Type B pancreatic cell (in vitro differentiated cells): Measurements from ENCODE around the gene CSGALNACT2. TPM values are rescaled to one million over a fixed set of nuclear protein-coding genes. Genes with fewer than 3 reads are reported as not detected.

Experiments used
- DNase-seq: peaks from one replicate; pipeline ENCODE4 v3.0.0; 2021; ENCODE audit warnings: mixed read lengths; ENCODE audit not compliant: unreplicated experiment; ENCODE audit errors: extremely low spot score
- H3K27ac Mint-ChIP-seq: 2 replicates; pipeline ENCODE4 v1.8.0; 2021; ENCODE audit warnings: mild to moderate bottlenecking, mixed read lengths
- H3K27me3 Mint-ChIP-seq: 2 replicates; pipeline ENCODE4 v1.8.0; 2021; ENCODE audit warnings: mixed read lengths
- H3K36me3 Mint-ChIP-seq: 2 replicates; pipeline ENCODE4 v1.8.0; 2021; ENCODE audit warnings: mixed read lengths
- H3K4me1 Mint-ChIP-seq: one replicate; pipeline ENCODE4 v1.8.0; 2021; ENCODE audit warnings: mixed read lengths; ENCODE audit not compliant: unreplicated experiment
- H3K4me3 Mint-ChIP-seq: 2 replicates; pipeline ENCODE4 v1.8.0; 2021; ENCODE audit warnings: mild to moderate bottlenecking, mixed read lengths
- H3K9me3 Mint-ChIP-seq: 2 replicates; pipeline ENCODE4 v1.8.0; 2021; ENCODE audit warnings: mixed read lengths
- total RNA-seq: library from RNA; stranded (reverse); gene quantifications from 2 replicates; pipeline ENCODE4 v1.2.1, GENCODE V29; 2021; ENCODE audit warnings: low replicate concordance
- TF ChIP-seq, protein P1 (sequence below): fragments of 200-600 bp; sonication (generic); conservative IDR thresholded peaks from 2 replicates; pipeline ENCODE4 v1.5.0; 2021; ENCODE audit warnings: antibody characterized with exemption, mild to moderate bottlenecking

Gene CSGALNACT2
- total RNA-seq, 1 donor from 2014 or later: 11.6 TPM

DNA sequence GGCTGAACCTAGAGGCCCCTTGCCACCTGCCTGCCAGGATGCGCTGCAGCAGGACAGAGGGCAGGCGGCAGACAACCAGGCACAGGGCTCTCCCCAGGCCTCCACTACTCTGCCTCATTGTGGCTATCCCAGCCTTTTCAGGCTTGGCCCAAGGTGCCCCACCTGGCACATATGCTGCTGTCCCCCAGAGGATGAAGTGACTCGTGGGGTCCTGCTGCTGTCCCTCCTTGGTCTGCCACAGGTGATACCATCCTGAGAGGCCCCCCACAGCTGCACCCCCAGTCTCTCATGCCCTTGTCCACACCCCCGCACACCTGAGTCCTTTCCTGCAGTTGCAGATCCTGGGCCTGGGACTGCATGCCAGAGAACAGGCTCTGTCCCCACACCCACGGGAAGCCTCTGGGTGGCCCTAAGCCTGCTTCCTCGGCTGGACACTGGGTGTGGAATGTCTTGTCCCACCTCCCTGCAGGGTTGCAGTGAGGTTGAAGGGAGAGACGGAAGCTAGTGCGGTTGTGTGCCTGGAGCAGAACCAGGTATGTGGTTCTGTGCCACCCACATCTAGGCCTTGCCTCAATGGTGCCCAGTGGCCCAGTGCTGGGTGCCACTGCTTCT is 73.3 kb downstream of the CSGALNACT2 start:
- H3K27me3 Mint-ChIP-seq: peaks cover 10% of the 10 kb centered on the region
- H3K36me3 Mint-ChIP-seq: no peaks in the 10 kb centered on the region
- H3K4me1 Mint-ChIP-seq: no peaks in the 10 kb centered on the region
- H3K4me3 Mint-ChIP-seq: no peak overlapping the region
- no peak for DNase-seq
- TF ChIP-seq, protein P1, sequence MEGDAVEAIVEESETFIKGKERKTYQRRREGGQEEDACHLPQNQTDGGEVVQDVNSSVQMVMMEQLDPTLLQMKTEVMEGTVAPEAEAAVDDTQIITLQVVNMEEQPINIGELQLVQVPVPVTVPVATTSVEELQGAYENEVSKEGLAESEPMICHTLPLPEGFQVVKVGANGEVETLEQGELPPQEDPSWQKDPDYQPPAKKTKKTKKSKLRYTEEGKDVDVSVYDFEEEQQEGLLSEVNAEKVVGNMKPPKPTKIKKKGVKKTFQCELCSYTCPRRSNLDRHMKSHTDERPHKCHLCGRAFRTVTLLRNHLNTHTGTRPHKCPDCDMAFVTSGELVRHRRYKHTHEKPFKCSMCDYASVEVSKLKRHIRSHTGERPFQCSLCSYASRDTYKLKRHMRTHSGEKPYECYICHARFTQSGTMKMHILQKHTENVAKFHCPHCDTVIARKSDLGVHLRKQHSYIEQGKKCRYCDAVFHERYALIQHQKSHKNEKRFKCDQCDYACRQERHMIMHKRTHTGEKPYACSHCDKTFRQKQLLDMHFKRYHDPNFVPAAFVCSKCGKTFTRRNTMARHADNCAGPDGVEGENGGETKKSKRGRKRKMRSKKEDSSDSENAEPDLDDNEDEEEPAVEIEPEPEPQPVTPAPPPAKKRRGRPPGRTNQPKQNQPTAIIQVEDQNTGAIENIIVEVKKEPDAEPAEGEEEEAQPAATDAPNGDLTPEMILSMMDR: no peak
- H3K9me3 Mint-ChIP-seq: no peaks in the 10 kb centered on the region
- H3K27ac Mint-ChIP-seq: no peak overlapping the region

DNA sequence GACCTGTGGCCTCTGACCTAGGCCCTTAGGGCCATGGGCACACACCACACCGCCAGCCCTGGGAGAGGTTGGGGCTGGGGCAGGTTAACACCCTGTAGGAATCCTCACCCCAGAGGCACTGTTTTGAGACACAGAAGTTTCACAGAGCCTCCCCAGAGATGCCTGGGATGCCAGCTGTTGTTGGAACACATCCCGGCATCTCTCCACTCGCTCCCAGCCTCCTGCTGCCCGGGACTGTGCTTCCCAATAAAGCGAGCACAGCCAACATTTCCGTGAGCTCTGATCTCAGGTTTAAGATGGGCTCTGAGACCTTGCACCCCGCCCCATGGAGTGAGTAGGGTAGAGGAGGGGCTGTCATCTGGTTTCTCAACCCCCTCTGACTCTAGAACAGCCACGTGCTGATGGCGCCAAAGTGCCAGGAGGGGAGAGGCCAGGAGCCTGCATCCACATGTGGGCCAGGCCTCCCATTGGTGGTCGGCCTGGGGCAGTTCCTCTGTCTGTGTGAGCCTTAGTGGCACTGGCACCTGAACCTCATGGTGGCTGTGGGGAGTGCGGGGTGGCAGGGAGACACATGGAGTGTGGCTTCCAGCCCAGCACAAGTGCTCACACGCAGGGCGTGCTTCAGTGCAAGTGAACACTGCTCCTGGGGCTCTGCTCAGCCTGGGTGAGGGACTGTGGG is 73.9 kb downstream of the CSGALNACT2 start:
- Mint-ChIP-seq H3K27ac (no peak overlapping the region), H3K9me3 (no peaks in the 10 kb centered on the region), H3K4me3 (no peak overlapping the region), H3K36me3 (no peaks in the 10 kb centered on the region), H3K27me3 (peaks cover 10% of the 10 kb centered on the region), H3K4me1 (no peaks in the 10 kb centered on the region)
- DNase-seq: no peak
- TF ChIP-seq, protein P1: no peak

DNA sequence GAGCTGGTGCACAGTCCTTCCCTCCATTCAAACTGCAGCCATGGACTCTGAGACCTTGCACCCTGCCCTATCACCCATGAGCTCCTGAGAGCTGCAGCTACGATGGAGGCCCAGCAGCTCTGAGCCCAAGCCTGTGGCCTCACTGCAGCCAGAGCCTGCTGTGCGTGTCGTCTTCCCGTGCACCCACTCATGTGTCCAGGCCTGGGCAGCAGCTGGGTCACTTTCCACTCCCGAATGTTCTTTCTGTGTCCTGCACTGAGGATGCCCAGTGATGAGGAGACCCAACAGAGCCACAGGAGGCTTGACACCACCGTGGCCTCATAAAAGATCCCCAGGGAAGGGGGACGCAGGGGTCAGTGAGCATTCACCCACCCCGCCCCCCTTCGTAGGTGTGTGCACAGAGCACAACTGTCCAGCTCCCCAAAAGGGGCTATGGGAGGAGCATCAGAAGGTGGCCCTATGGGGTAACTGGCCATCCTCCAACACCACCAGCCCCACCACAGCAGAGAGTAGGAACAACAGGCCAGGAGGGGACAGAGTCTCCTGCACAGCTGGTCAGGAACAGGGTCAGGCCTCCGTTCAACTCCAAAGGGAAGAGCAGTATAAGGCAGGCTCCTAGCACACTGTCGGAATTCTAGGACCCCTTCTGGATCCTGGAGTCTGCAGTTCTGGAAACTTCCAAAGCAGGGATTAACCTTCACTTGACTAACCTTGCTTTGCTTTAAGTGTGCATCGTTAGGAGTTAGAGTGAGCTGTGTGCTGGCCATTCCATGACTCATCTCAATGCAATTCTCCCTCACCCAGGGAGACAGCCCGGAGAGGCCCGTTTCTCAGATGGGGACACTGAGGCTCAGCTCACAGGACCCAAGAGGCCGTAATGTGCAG is 76.1 kb downstream of the CSGALNACT2 start:
- Mint-ChIP-seq H3K36me3 (no peaks in the 10 kb centered on the region), H3K27me3 (peaks cover 13% of the 10 kb centered on the region), H3K4me3 (no peak overlapping the region), H3K9me3 (no peaks in the 10 kb centered on the region), H3K27ac (no peak overlapping the region), H3K4me1 (no peaks in the 10 kb centered on the region)
- TF ChIP-seq, protein P1: no peak
- DNase-seq: no peak

DNA sequence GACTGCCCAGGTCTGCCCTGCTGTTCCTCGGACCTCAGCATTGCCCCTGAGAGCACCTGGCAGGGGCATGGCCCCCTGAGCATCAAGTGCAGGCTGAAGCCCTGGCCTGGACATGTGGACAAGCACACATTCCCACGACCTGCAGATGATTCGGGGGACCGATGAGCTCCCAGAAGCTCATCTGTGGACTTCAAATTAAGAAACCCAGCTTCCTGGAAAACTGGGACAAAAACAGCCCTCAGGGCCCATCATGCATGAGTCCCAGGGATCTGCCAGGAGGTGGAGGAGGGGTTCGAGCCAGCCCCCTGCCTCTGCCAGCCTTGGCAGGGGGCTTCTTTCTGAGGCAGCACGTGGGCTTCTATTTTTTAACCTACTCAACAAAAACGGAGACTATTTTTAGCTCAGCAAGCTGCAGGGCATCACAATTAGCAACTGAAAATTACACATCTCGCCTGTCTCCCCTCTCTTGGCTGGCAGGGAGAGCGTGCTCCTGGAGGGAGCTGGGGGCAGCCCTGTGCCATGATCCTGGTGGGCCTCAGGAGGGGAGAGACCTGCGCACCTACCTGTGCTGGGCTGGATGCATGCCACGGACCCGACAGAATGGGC is 76.8 kb downstream of the CSGALNACT2 start:
- Mint-ChIP-seq H3K4me3 (no peak overlapping the region), H3K9me3 (no peaks in the 10 kb centered on the region), H3K36me3 (no peaks in the 10 kb centered on the region), H3K4me1 (no peaks in the 10 kb centered on the region), H3K27ac (no peak overlapping the region), H3K27me3 (peaks cover 13% of the 10 kb centered on the region)
- TF ChIP-seq, protein P1: no peak
- no peak for DNase-seq

DNA sequence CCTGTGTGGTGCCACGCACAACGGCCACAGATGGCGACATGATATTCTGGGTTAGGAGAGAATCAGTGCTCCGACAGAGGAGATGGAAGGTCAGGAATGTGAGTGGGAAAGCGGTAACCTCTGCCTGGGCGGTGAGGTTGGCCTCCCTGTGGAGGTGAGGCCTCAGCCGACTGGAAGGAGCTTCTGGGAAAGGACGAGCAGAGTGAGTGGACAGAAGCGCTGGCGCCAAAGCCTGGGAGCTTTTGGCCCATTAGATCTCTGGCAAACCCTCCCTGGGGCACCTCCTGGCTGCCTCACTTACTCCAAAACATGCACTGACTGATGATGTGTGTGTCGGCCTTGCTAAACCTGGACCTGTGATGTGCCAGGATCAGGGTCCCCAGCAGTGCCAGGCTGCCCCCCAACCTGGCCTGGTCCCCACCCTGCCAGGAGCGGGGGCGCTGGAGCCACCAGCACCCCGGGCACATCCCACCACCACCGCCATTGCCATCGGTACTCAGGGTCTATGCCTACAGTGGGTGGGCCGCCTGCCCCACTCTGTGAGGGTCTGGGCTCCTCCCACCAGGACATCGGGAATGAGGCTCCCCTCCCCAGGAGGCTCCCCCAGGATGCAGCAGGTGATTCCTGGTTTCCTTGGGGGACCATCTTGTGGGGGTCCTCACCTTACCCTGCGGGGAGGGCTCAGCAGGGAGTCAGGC is 77.7 kb downstream of the CSGALNACT2 start:
- Mint-ChIP-seq H3K4me1 (no peaks in the 10 kb centered on the region), H3K27me3 (peaks cover 13% of the 10 kb centered on the region), H3K27ac (no peak overlapping the region), H3K36me3 (no peaks in the 10 kb centered on the region), H3K9me3 (no peaks in the 10 kb centered on the region), H3K4me3 (no peak overlapping the region)
- TF ChIP-seq, protein P1: no peak
- DNase-seq: no peak
